Measurements from ENCODE around the gene PHF21A. TPM values are rescaled to one million over a fixed set of nuclear protein-coding genes. Genes with fewer than 3 reads are reported as not detected.

PHF21A gene
- total RNA-seq, 1 donor from 2014 or later = 69.7 TPM

- no peak for DNase-seq (ENCODE audit: low spot score in 2 of 2)
- no peaks in the 10 kb centered on the region for H3K4me1 ChIP-seq
- H3K9me3 ChIP-seq = no peaks in the 10 kb centered on the region
- no peaks in the 10 kb centered on the region for H3K27me3 ChIP-seq
- H3K4me3 ChIP-seq = no peak overlapping the region
- intact Hi-C loops (cut with DNase I) = no loop called here
- peaks cover 3 to 7% of the 10 kb centered on the region in 2 donors for H3K36me3 ChIP-seq
- H3K27ac ChIP-seq = no peak overlapping the region
- TF ChIP-seq CTCF (IDR thresholded peaks at IDR 0.05) = no peak
Measured at GRCh38 chr11:46066335-46066734, 54.9 kb downstream of the PHF21A start.

GRCh38 chr11:46065681-46066080 lies 55.6 kb downstream of the PHF21A start:
- intact Hi-C loops (cut with DNase I) = no loop called here
- no peaks in the 10 kb centered on the region for H3K4me1 ChIP-seq
- no peak for DNase-seq (ENCODE audit: low spot score in 2 of 2)
- peaks cover 3 to 7% of the 10 kb centered on the region in 2 donors for H3K36me3 ChIP-seq
- H3K27me3 ChIP-seq = no peaks in the 10 kb centered on the region
- TF ChIP-seq CTCF (IDR thresholded peaks at IDR 0.05) = no peak
- H3K9me3 ChIP-seq = no peaks in the 10 kb centered on the region
- no peak overlapping the region for H3K4me3 ChIP-seq
- H3K27ac ChIP-seq = no peak overlapping the region

- no peak overlapping the region for H3K4me3 ChIP-seq
- DNase-seq (ENCODE audit: low spot score in 2 of 2) = no peak
- H3K36me3 ChIP-seq = peaks cover 3 to 6% of the 10 kb centered on the region in 2 donors
- no peak for TF ChIP-seq CTCF (IDR thresholded peaks at IDR 0.05)
- intact Hi-C loops (cut with DNase I) = no loop called here
- H3K4me1 ChIP-seq = no peaks in the 10 kb centered on the region
- no peak overlapping the region for H3K27ac ChIP-seq
- no peaks in the 10 kb centered on the region for H3K27me3 ChIP-seq
- no peaks in the 10 kb centered on the region for H3K9me3 ChIP-seq
Measured at GRCh38 chr11:46064221-46064620, 57.0 kb downstream of the PHF21A start.

- DNase-seq (ENCODE audit: low spot score in 2 of 2) = no peak
- Histone ChIP-seq H3K27me3 (no peaks in the 10 kb centered on the region), H3K4me1 (no peaks in the 10 kb centered on the region), H3K27ac (no peak overlapping the region), H3K9me3 (no peaks in the 10 kb centered on the region), H3K4me3 (no peak overlapping the region), H3K36me3 (peaks cover 0 to 3% of the 10 kb centered on the region in 2 donors)
- no peak for TF ChIP-seq CTCF (IDR thresholded peaks at IDR 0.05)
- intact Hi-C loops (cut with DNase I) = no loop called here
Measured at GRCh38 chr11:46063138-46063537, 58.1 kb downstream of the PHF21A start.

GRCh38 chr11:46060013-46060412 lies 61.2 kb downstream of the PHF21A start:
- peaks cover 0 to 13% of the 10 kb centered on the region in 2 donors for H3K4me1 ChIP-seq
- H3K27ac ChIP-seq = no peak overlapping the region
- H3K9me3 ChIP-seq = no peaks in the 10 kb centered on the region
- H3K4me3 ChIP-seq = no peak overlapping the region
- DNase-seq (ENCODE audit: low spot score in 2 of 2) = no peak
- no peaks in the 10 kb centered on the region for H3K36me3 ChIP-seq
- no peaks in the 10 kb centered on the region for H3K27me3 ChIP-seq
- TF ChIP-seq CTCF (IDR thresholded peaks at IDR 0.05) = no peak
- intact Hi-C loops (cut with DNase I) = no loop called here

- H3K4me3 ChIP-seq = no peak overlapping the region
- intact Hi-C loops (cut with DNase I) = no loop called here
- H3K27me3 ChIP-seq = no peaks in the 10 kb centered on the region
- peaks cover 0 to 15% of the 10 kb centered on the region in 2 donors for H3K4me1 ChIP-seq
- no peak overlapping the region for H3K27ac ChIP-seq
- no peak for DNase-seq (ENCODE audit: low spot score in 2 of 2)
- no peak for TF ChIP-seq CTCF (IDR thresholded peaks at IDR 0.05)
- H3K36me3 ChIP-seq = no peaks in the 10 kb centered on the region
- no peaks in the 10 kb centered on the region for H3K9me3 ChIP-seq
Measured at GRCh38 chr11:46057489-46057888, 63.8 kb downstream of the PHF21A start.

Data from ascending aorta (tissue), 2 donors.